WTC11 (cell line): Measurements from ENCODE around the gene RNF212B.

ENCODE experiments used
- ATF1 ChIP-seq: sonication (generic); formaldehyde crosslinking; IDR thresholded peaks from 2 replicates; pipeline ENCODE4 v1.8.1; 2023; ENCODE audit warnings: mild to moderate bottlenecking, moderate library complexity, missing genetic modification reagents
- CREM ChIP-seq: sonication (generic); formaldehyde crosslinking; IDR thresholded peaks from 2 replicates; pipeline ENCODE4 v1.8.1; 2022; ENCODE audit warnings: mild to moderate bottlenecking, missing genetic modification reagents, moderate library complexity
- CTCF ChIP-seq: fragments of 200-600 bp; IDR thresholded peaks from 2 replicates; pipeline ENCODE4 v1.8.0; 2022; ENCODE audit warnings: antibody characterized with exemption
- JUN ChIP-seq: sonication (generic); formaldehyde crosslinking; IDR thresholded peaks from 2 replicates; pipeline ENCODE4 v1.8.0; 2023; ENCODE audit warnings: mild to moderate bottlenecking, missing genetic modification reagents
- NR2C2 ChIP-seq: sonication (generic); formaldehyde crosslinking; IDR thresholded peaks from 2 replicates; pipeline ENCODE4 v1.8.0; 2022; ENCODE audit warnings: mild to moderate bottlenecking, missing genetic modification reagents
- RELA ChIP-seq: sonication (generic); formaldehyde crosslinking; IDR thresholded peaks from 2 replicates; pipeline ENCODE4 v1.8.1; 2022; ENCODE audit warnings: missing genetic modification reagents, mild to moderate bottlenecking, borderline replicate concordance
- TP53 ChIP-seq: sonication (generic); formaldehyde crosslinking; IDR thresholded peaks from 2 replicates; pipeline ENCODE4 v1.8.1; 2023; ENCODE audit warnings: mild to moderate bottlenecking, missing genetic modification reagents
- ZNF396 ChIP-seq: fragments of 250-450 bp; sonication (Bioruptor Pico); IDR thresholded peaks from 2 replicates; pipeline ENCODE4 v1.8.0; 2021; ENCODE audit warnings: mild to moderate bottlenecking, moderate library complexity, borderline replicate concordance
- TF ChIP-seq, protein P1 (sequence below): sonication (generic); formaldehyde crosslinking; IDR thresholded peaks from 2 replicates; pipeline ENCODE4 v1.8.0; 2022; ENCODE audit warnings: mild to moderate bottlenecking, missing genetic modification reagents

DNA sequence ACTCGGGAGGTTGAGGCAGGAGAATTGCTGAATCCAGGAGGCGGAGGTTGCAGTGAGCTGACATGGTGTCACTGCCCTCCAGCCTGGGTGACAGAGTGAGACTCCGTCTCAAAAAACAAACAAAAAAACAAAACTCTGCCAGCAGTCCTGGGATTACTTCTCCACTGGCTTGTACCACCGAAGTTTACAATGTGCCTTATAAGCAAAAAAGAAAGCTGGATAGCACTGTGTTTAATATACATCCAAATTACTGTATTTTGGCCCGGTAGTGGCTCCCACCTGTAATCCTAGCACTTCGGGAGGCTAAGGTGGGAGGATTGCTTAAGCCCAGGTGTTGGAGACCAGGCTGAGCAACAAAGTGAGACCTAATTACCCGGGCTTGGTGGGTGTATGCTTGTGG is 31.5 kb downstream of the RNF212B start:
- TF ChIP-seq ZNF396 (CRISPR knock-in tag) (no peak), NR2C2 (CRISPR knock-in tag) (no peak), CTCF (no peak), TP53 (CRISPR knock-in tag) (no peak), CREM (no peak), JUN (CRISPR knock-in tag) (no peak), RELA (no peak), ATF1 (no peak)
- TF ChIP-seq, protein P1, sequence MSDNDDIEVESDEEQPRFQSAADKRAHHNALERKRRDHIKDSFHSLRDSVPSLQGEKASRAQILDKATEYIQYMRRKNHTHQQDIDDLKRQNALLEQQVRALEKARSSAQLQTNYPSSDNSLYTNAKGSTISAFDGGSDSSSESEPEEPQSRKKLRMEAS = no peak
